HEK293 (cell line): ENCODE results near the gene ZNF668.
A peak's percentile ranks its signal among the peaks of the same experiment; 100 is the strongest.

Experiments used
- SP2 ChIP-seq: fragments of 450-650 bp; formaldehyde crosslinking; IDR thresholded peaks from 2 replicates; pipeline ENCODE4 v1.5.1; 2016; ENCODE audit warnings: missing biosample characterization, missing genetic modification characterization
- ZBTB21 ChIP-seq: fragments of 450-650 bp; formaldehyde crosslinking; IDR thresholded peaks from 2 replicates; pipeline ENCODE4 v1.5.1; 2017; ENCODE audit warnings: missing biosample characterization, missing genetic modification characterization
- ZNF629 ChIP-seq: fragments of 450-650 bp; formaldehyde crosslinking; IDR thresholded peaks from 2 replicates; pipeline ENCODE4 v1.5.1; 2017; ENCODE audit warnings: missing biosample characterization, missing genetic modification characterization

- TF ChIP-seq ZNF629 (tag by site-specific recombination) (peak; percentile 90), ZBTB21 (tag by site-specific recombination) (no peak; the same call in 1 of the 2 replicates), SP2 (peak; percentile 57)
These were observed 34.2 kb upstream of the ZNF668 start, which contains the start of gene BCKDK for GRCh38 chr16:31108035-31108793.
